ENCODE measurements around the gene CD99L2. TPM values are rescaled to one million over a fixed set of nuclear protein-coding genes. Genes with fewer than 3 reads are reported as not detected.
"Not testable (repeated sequence)": the region's sequence is repeated elsewhere in the genome, so short reads cannot be mapped to it uniquely, and the experiment has no call there.

The CD99L2 gene
- polyA plus RNA-seq, 6 donors from 2014 or later: 8.8 to 19.9 (median 10.7) TPM

DNA sequence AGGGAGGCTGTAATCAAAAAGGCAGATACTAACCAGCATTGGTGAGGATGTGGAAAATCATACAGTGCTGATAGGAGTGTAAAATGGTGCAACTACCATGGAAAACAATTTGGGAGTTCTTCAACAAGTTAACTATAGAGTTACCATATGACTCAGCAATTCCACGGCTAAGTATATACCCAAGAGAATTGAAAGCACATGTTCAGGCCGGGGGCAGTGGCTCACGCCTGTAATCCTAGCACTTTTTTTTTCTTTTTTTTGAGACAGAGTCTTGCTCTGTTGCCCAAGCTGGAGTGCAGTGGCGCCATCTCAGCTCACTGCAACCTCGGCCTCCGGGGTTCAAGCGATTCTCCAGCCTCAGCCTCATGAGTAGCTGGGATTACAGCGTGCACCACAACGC lies 15.0 kb upstream of the CD99L2 start:
- Mint-ChIP-seq H3K4me1 (no peaks in the 10 kb centered on the region), H3K27ac (no peak overlapping the region), H3K27me3 (peaks cover 0 to 8% (median 7%) of the 10 kb centered on the region in 3 donors), H3K9me3 (peaks cover 0 to 4% (median 0%) of the 10 kb centered on the region in 7 donors), H3K36me3 (no peaks in the 10 kb centered on the region), H3K4me3 (no peak overlapping the region)
- ATAC-seq (ENCODE audit: low read depth in 2 of 2) (no peak), DNase-seq (no peak)

DNA sequence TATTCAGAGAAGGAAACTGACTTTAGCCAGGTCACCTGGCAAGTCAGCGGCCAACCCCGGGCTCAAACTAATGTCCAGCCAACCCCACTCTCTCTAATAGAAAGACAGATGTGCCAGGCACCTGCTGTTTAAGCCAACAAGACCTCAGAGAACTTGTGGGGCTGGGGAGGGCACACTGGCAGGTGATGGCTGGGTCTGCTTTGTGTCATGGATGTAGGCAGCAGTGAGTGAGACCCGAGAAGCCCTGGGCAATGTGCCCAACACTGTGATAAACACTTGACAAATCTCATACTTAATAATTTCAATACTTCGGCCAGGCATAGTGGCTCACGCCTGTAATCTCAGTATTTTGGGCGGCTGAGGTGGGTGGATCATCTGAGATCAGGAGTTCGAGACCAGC lies 9.0 kb upstream of the CD99L2 start:
- DNase-seq (no peak), ATAC-seq (ENCODE audit: low read depth in 2 of 2) (no peak)
- Mint-ChIP-seq H3K4me1 (no peaks in the 10 kb centered on the region), H3K36me3 (no peaks in the 10 kb centered on the region), H3K27me3 (peaks cover 3 to 22% (median 16%) of the 10 kb centered on the region in 3 donors), H3K4me3 (no peak overlapping the region), H3K9me3 (peaks cover 0 to 6% (median 0%) of the 10 kb centered on the region in 7 donors), H3K27ac (no peak overlapping the region)

DNA sequence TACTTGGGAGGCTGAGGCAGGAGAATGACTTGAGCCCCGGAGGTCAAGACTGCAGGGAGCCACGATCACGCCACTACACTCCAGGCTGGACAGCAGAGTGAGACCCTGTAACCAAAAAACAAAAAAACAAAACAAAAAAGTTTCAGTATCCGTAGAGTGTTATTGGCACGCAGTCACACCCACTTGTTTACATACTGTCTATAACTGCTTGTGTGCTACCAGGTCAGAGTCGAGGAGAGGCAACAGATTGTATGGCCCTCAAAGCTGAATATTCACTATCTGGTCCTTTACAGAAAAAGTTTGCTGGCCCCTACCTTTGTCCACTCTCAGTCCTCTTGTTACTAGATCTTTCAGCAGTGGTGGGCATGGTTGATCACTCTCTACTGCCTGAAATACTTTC lies 8.2 kb upstream of the CD99L2 start:
- Mint-ChIP-seq H3K9me3 (peaks cover 0 to 6% (median 0%) of the 10 kb centered on the region in 7 donors), H3K27me3 (peaks cover 0 to 22% (median 16%) of the 10 kb centered on the region in 3 donors), H3K36me3 (no peaks in the 10 kb centered on the region), H3K4me1 (no peaks in the 10 kb centered on the region), H3K4me3 (no peak overlapping the region), H3K27ac (no peak overlapping the region)
- DNase-seq: no peak
- ATAC-seq (ENCODE audit: low read depth in 2 of 2): no peak

DNA sequence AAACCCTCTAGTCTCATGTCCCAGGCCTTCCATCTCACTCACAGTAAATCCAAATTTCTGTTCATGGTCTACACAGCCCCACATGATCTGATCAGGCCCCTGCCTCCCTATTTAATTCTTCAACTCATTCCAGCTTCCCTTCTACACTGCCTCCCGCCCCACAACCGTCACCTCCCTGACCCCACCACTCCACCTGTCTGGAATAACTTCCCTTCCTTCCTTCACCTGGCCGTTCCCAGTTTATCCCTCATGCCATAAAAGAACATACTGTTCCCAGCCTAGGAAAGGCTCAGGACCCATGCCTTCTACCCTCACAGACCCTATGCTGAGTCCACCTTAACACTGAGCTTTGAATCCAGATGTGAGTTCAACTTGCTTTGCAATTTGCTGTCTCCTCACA lies 6.8 kb upstream of the CD99L2 start:
- Mint-ChIP-seq H3K27ac (no peak overlapping the region), H3K4me1 (no peaks in the 10 kb centered on the region)
- no peak for ATAC-seq (ENCODE audit: low read depth in 2 of 2)

DNA sequence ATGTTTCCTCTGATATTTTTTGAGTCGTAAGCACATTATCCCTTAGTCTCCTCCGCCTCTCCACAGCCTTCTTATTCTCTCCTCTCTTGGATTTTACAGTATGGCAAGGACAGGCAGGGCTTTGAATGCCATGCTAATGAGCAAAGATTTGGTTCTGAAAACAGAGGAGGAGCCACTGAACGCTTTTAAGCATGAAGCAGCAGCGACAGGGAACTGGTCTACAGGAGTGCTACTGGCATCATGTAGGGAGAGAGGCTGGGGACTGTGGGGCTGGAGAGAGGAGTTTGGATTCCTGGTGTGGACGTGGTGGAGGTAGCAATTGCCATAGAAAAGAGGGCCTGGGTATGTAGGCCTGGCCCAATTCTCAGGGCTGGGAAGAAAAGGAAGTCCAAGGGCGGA lies 4.6 kb upstream of the CD99L2 start:
- Mint-ChIP-seq H3K36me3 (no peaks in the 10 kb centered on the region), H3K27ac (no peak overlapping the region), H3K9me3 (peaks cover 0 to 6% (median 0%) of the 10 kb centered on the region in 7 donors), H3K27me3 (peaks cover 0 to 22% (median 16%) of the 10 kb centered on the region in 3 donors), H3K4me1 (peaks cover 0 to 6% (median 0%) of the 10 kb centered on the region in 3 donors), H3K4me3 (no peak overlapping the region)
- DNase-seq: no peak
- ATAC-seq (ENCODE audit: low read depth in 2 of 2): no peak

More for the DNA sequence above, 6.8 kb upstream of the CD99L2 start:
- DNase-seq: no peak
- H3K36me3 Mint-ChIP-seq: no peaks in the 10 kb centered on the region
- peaks cover 0 to 6% (median 0%) of the 10 kb centered on the region in 7 donors for H3K9me3 Mint-ChIP-seq
- H3K27me3 Mint-ChIP-seq: peaks cover 0 to 22% (median 16%) of the 10 kb centered on the region in 3 donors
- H3K4me3 Mint-ChIP-seq: peak overlapping the region in 1 of 8 donors; percentile 13

DNA sequence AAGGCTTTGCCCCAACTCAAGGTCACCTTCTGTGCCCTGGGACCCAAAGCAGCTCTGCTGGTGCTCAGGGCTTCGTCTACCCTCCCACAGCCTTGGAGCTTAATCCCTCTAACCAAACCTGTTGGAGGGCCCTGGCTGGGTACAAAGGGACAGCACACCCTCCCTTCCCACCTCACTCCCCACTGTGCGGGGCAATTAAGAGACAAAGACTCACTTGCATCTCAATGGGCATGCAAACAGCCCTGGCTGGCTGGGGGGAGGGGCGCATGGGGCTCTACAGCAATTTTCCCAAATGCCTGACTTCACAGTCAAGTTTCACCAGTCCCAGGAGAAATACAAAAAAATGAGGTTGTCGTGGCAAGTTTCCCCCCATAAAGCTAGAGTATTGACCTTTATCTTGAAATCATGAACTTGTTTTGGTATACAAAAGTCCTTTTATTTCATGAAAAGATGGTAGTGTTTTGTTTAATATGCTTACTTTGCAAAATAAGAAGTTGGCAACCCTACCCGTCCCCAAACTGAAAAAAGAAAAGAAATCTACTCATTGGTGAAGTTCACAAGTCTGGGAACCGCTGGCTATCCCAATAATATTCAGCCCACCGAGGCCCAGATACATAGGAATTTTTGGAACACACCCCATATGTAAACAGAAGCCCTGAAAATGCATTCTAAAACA lies 4.1 kb upstream of the CD99L2 start:
- Mint-ChIP-seq H3K27me3 (peaks cover 0 to 22% (median 16%) of the 10 kb centered on the region in 3 donors), H3K9me3 (peaks cover 0 to 6% (median 0%) of the 10 kb centered on the region in 7 donors), H3K4me3 (no peak overlapping the region), H3K36me3 (no peaks in the 10 kb centered on the region), H3K4me1 (peaks cover 0 to 8% (median under 1%) of the 10 kb centered on the region in 3 donors), H3K27ac (no peak overlapping the region)
- DNase-seq: no peak
- no peak for ATAC-seq (ENCODE audit: low read depth in 2 of 2)

DNA sequence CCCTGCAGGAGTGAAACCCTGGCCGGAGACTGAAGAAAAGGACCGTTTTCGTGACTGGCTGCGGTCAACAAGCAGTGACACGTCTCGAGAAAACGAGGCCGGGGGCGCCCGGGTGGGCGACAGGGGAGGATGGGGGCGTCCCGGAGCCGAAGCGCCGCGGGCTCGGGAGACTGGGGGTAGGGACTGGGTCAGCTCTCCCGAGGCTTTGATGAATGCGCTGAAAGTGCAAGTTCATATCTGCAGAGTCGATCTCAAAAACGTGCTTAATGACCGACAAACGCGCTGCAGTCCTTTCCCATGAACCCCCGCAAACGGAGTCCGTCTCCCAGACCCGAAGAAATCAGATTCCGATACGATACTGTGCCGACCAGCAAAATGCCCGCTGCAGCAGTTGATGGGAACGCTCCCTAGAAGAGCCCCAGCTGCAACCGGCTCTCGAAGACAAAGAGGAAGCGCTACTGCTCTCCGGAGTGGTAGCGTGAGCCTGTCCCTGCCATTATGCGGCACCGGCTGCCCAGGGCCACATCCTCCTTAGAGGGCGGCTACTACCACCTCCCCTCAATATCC lies 806 bp upstream of the CD99L2 start:
- H3K27ac Mint-ChIP-seq: peak overlapping the region in 3 of 6 donors; percentile 40 to 69 (median 56)
- H3K4me3 Mint-ChIP-seq: peak overlapping the region; percentile 81 to 96 (median 92)
- H3K27me3 Mint-ChIP-seq: peaks cover 0 to 13% (median 9%) of the 10 kb centered on the region in 3 donors
- DNase-seq (peak; percentile 44), ATAC-seq (ENCODE audit: low read depth in 2 of 2) (peak; percentile 44 to 57)
- H3K4me1 Mint-ChIP-seq: peaks cover 0 to 9% (median 8%) of the 10 kb centered on the region in 3 donors
- H3K9me3 Mint-ChIP-seq: peaks cover 0 to 4% (median 0%) of the 10 kb centered on the region in 7 donors
- no peaks in the 10 kb centered on the region for H3K36me3 Mint-ChIP-seq

DNA sequence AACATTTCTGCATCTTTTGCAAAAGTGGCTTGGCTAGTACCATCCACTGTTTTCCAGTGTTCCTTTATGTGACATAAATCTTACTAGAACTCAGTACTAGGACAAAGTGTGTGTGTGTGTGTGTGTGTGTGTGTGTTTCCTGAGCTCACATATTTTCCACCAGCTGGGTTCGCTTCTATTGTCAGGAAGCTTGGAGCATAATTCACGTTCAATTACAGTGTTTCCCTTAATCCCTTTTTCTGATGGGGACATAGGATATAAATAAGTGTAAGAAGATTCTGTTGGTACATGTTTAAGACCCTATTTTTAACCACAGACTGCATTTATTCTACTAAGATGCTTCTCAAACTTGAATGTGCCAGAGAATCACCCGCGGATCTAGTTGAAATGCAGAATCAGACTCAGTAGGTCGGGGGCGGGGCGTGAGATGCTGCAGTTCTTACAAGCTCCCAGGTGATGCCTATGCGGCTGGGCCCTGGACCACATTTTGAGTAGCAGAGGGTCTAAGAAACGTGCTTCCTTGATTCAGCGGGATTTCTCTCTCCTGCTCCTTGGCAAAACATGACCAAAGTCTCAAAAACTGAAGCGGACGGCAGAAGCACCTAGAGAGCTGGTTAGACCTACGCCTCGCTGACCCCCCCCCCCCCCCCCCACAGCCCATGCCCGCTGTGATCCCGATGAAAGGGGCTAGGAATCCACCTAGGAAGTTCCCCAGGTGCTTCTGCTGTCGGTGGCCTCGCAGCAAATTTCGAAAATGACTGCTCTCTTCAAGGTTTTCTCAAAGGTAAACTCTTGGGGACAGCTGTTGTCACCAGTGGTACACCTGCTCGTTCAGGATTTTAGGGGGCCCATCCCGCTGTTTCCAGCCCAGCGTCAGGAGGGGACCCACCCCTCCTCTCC lies 797 bp downstream of the CD99L2 start:
- H3K9me3 Mint-ChIP-seq: peaks cover 0 to under 1% (median 0%) of the 10 kb centered on the region in 7 donors
- DNase-seq: peak; percentile 10
- H3K27me3 Mint-ChIP-seq: no peaks in the 10 kb centered on the region
- H3K27ac Mint-ChIP-seq: peak overlapping the region in 2 of 6 donors; percentile 65 to 70
- H3K36me3 Mint-ChIP-seq: no peaks in the 10 kb centered on the region
- peak overlapping the region; percentile 69 to 90 (median 82) for H3K4me3 Mint-ChIP-seq
- peak in 1 of 2 donors; percentile 1 for ATAC-seq (ENCODE audit: low read depth in 2 of 2)
- H3K4me1 Mint-ChIP-seq: peaks cover 0 to 9% (median 8%) of the 10 kb centered on the region in 3 donors

DNA sequence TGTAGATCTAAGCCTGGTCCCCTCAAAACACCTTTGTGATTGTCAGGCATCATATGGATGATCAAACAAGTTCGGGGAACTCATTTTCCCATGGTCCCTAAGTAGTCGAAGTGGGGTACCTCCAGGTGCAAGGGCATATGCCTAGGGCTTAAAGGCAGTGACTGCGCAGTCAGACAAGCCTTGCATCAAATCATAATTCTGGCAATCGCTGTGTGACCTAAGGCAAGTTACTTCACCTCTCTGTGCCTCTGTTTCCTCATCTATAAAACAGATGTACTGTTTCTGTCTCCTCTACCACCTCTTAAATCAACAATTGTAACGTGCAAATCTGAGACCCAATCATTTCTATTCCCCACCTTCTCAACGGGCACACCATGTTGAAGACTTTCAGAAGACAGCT lies 1.8 kb downstream of the CD99L2 start:
- Mint-ChIP-seq H3K9me3 (peaks cover 0 to 2% (median 0%) of the 10 kb centered on the region in 7 donors), H3K4me3 (peak overlapping the region in 2 of 8 donors; percentile 52 to 84), H3K27ac (no peak overlapping the region), H3K27me3 (no peaks in the 10 kb centered on the region), H3K36me3 (no peaks in the 10 kb centered on the region), H3K4me1 (peaks cover 0 to 9% (median 8%) of the 10 kb centered on the region in 3 donors)
- ATAC-seq (ENCODE audit: low read depth in 2 of 2) (no peak), DNase-seq (no peak)

DNA sequence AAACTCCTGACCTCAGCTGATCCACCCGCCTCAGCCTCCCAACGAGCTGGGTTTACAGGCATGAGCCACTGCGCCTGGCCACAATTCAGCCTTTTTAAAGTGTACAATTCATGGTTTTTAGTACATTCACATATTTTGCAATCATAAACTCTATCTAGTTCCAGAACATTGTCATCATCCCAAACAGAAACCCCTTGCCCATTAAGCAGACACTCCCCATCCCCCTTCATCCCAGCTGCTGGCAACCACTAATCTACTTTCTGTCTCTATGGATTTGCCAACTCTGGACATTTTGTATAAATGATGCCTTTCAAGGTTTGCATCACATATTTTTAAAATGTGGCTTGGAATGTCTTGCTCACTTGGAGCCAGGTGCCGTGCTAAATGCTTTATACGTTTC lies 4.5 kb downstream of the CD99L2 start:
- no peaks in the 10 kb centered on the region for H3K36me3 Mint-ChIP-seq
- H3K4me3 Mint-ChIP-seq: no peak overlapping the region
- no peaks in the 10 kb centered on the region for H3K27me3 Mint-ChIP-seq
- no peak for DNase-seq
- peaks cover 0 to 8% (median 3%) of the 10 kb centered on the region in 3 donors for H3K4me1 Mint-ChIP-seq
- peaks cover 0 to 2% (median 0%) of the 10 kb centered on the region in 7 donors for H3K9me3 Mint-ChIP-seq
- H3K27ac Mint-ChIP-seq: no peak overlapping the region
- ATAC-seq (ENCODE audit: low read depth in 2 of 2): no peak

DNA sequence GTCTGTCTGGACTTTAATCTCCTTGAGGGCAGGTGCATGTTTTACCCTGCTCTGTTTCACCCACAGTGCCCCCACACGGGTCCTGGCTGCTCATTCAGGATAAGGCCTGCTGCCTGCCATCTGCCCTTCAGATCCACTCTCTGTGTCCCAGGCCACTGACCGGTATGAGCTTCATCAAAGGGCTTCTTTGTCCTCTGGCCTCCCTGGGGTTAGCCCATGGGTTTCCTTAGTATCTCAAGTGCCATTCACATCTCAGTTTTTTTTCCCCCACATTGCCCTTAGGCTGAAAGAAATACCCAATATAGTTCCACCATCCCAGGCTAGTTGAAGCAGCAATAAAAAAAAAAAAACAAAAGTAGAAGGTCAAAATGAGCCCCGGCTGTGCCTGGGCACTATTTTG lies 9.3 kb downstream of the CD99L2 start:
- no peaks in the 10 kb centered on the region for H3K27me3 Mint-ChIP-seq
- H3K4me1 Mint-ChIP-seq: no peaks in the 10 kb centered on the region
- DNase-seq (no peak), ATAC-seq (ENCODE audit: low read depth in 2 of 2) (no peak)
- no peak overlapping the region for H3K4me3 Mint-ChIP-seq
- H3K36me3 Mint-ChIP-seq: no peaks in the 10 kb centered on the region
- H3K27ac Mint-ChIP-seq: no peak overlapping the region
- peaks cover 0 to 2% (median 0%) of the 10 kb centered on the region in 7 donors for H3K9me3 Mint-ChIP-seq

DNA sequence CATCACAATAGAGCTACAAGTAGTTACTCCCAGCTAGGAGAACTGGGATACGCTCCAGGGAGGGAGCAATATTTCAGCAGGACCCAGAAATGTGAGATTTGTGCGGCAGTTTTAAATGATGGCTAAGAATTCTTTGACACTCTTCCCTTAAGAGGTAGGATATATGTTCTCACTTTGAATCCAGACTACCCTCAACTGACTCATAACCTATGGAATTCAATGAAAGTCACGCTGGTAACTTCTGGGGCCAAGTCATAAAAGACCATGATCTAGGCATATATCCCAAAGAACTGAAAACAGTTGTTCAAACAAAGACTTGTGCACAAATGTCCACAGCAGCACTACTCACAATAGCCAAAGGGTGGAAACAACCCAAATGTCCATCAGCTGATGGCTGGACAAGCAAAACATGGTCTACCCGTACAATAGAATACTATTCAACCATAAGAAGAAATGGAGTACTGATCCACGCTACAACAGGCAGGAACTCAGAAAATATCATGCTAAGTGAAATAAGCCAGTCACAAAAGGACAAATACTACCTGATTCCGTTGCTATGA lies 10.5 kb downstream of the CD99L2 start:
- ATAC-seq (ENCODE audit: low read depth in 2 of 2): no peak
- no peaks in the 10 kb centered on the region for H3K27me3 Mint-ChIP-seq
- peaks cover 0 to 2% (median 0%) of the 10 kb centered on the region in 7 donors for H3K9me3 Mint-ChIP-seq
- no peaks in the 10 kb centered on the region for H3K36me3 Mint-ChIP-seq
- no peaks in the 10 kb centered on the region for H3K4me1 Mint-ChIP-seq
- no peak for DNase-seq
- no peak overlapping the region for H3K4me3 Mint-ChIP-seq
- no peak overlapping the region for H3K27ac Mint-ChIP-seq

DNA sequence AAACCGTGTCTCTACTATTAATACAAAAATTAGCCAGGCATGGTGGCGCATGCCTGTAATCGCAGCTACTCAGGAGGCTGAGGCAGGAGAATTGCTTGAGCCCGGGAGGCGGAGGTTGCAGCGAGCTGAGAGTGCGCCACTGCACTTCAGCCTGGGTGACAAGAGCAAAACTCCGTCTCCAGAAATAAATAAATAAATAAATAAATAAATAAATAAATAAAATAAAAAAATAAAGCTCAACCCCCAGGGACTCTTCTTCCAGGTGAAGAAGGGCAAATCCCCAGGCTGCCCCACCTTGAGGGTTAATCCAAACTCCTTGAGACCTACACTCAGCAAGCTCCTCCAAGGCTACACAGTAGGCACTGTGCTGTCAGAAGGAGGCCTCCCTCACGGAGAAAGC lies 11.2 kb downstream of the CD99L2 start:
- H3K27ac Mint-ChIP-seq; H3K27me3 Mint-ChIP-seq; H3K4me3 Mint-ChIP-seq; H3K36me3 Mint-ChIP-seq; H3K9me3 Mint-ChIP-seq; H3K4me1 Mint-ChIP-seq; ATAC-seq (ENCODE audit: low read depth in 2 of 2); DNase-seq: not testable (repeated sequence)
